HG03066 (cell line): Measurements from ENCODE around the gene ACSS1.

Source experiments
- ATAC-seq: cut with Tn5 transposase; IDR thresholded peaks from one replicate; pipeline ENCODE4 v1.9.1; 2021; ENCODE audit warnings: low read depth; ENCODE audit not compliant: unreplicated experiment

ACSS1 gene

GRCh38 chr20:25048519-25048952 lies 9.4 kb downstream of the ACSS1 start:
- ATAC-seq, result no peak

DNA sequence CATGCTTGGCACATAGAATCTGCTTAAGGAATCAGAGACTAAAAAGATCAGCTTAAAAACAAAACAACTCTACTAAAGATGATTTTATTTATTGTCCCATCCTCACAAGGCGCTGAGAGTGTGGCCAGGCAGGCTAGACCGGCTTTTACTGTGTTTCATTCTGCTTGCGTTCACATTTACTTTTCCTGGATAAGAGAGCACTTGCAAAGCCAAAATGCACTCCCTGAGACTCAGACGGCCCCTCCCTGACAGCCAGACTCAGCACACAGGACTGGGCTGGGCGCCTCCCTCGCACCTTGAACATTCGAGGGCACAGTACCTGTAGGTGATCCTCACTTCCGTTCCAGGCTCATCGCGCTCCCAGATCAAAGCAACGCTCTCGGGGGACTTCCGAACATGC lies 10.2 kb downstream of the ACSS1 start:
- ATAC-seq, result no peak

DNA sequence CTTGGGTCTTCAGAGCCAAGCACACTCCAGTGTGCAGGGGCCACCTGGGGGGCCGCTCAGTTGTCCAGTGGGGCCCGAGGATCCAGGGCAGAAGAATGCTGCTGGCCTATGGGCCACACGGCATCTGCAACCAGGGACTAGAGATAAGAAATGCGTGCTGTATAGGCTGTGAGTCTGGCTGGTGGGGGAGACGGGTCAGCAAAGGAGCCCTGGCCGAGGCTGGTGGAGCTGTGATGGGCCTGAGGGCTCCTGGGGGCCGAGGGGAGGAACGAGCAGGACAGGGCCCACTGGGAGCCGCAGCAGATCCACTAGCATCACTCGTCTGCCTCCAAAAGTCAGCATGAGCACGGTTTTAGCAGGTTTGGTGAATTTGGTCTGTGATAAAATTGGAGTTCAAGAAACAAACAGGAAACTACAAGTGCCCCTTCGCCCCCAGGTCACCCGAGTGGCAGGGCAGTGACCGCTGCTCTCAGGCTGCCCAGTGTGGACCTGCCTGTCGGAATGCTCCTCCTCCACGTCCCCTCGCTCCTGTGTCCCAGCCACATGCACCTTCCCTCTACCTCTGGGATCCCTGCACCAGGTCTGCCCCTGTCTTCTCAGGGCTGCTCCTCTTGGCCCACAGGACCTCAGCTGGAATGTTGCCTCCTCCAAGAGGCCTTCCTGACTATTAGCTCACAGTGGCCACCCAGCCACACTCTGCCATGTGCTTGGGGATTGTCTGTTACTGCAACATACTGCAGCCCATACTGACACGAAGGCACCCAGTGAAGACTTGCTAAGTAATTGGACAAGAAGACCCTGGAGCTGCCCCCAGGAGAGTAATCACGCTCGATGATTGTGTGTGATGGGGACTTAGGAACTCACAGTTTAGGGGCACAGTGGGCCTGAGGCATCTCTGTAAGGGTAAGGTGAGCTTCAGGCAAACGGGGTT lies 10.9 kb downstream of the ACSS1 start:
- ATAC-seq, result no peak

GRCh38 chr20:25046181-25046641 lies 11.7 kb downstream of the ACSS1 start:
- ATAC-seq, result no peak

DNA sequence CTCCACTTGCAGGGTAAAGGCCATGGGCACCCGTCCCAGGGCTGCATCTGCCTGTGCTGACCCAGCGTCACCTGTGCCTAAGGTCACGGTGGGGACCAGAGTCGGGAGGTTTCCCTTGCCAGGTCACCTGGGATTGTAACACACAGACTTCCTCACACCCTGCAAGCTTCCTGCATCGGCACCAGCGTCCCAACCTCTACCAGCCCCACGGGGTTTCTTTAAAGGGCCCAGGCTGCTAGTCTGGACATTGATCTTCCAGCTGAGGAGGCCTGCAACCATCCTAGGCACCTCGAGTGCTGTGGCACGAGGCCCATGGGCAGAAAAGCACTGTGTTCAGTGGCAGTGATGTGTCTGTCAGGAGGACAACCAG lies 12.6 kb downstream of the ACSS1 start:
- ATAC-seq, result no peak

GRCh38 chr20:25044660-25045342 lies 13.1 kb downstream of the ACSS1 start:
- ATAC-seq, result no peak

DNA sequence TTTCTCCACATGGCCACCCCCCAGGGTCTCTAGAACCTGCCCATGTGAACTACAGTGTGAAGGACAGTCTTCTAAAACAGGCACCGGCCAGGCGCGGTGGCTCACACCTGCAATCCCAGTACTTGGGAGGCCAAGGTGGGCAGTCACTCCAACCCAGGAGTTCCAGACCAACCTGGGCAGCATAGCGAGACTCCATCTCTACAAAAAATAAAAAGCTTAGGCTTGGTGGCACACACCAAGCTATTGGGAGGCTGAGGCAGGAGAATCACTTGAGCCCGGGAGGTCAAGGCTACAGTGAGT lies 13.7 kb downstream of the ACSS1 start:
- ATAC-seq, result no peak

DNA sequence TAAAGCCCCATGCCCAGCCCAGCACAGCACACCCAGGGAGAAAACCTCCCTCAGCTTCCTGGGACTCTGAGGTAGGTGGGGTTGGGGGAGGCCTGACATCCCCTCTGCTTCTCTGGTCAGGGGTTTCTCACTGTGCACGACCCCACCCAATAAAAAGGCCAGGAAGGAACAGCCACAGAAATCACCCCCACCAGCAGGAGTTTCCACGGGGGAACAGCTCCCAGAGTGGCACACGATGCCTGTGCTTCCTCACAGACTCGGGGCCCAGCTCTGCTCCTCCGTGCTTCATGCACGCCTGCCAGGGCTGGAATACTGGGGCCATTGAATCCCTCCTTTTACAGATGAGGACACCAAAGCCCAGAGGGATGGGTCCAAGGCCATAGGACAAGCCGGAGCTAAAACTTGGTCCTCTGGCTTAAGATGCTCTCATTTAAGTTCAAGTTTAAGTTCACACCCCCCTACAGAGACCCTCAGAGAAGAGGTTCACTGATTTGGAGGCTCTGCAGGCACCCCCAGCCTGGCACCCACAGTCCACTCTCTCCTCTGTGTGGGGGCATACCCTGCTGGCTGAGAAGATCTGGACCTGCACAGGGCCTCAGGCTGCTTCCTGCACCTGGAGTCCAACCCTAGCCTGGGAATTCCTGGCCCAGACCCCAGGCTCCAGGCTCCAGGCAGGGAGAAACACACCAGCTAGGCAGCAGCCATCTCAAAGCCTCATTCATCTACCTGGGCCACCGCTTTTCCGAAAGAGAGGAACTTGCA lies 14.3 kb downstream of the ACSS1 start:
- ATAC-seq, result no peak

- ATAC-seq, result peak; percentile 82
Measured at GRCh38 chr20:25042531-25043498, 15.1 kb downstream of the ACSS1 start.

- no peak for ATAC-seq
Measured at GRCh38 chr20:25041813-25042530, 16.0 kb downstream of the ACSS1 start.

GRCh38 chr20:25040438-25040831 lies 17.5 kb downstream of the ACSS1 start:
- no peak for ATAC-seq

DNA sequence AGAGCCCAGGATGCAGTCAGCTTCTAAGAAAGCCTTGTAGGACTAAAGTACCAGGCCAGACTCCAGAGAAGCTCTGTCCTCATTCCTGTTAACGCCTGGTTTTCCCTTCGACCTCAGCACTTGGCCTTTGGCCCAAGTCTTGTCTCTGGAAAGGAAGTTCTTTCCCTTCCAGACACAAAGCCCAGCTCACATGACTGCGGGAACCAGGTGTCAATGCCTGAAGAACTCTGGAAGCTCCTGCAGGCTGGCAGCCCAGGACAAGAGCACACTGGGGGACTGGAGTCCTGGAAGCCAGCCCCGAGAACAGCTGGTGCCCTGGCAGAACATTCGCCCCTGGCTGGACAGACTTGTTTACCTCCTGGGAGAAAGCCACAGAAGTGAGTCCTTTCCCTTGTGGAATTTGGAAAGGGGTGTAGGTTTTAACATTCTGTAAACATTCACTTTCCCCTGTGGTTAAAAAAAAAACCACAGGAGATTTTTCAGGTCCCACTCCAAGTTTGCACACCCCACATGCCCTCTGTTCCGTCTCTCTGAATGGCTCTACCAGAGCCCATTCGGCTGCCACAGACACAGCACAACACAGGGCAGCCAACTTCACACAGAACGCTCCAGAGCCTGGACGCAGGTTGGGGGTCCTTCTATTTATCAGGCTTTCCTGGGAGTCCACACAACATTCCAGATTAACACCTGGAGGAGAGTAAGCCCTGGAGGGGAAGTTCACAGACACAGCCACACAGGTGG lies 18.1 kb downstream of the ACSS1 start:
- ATAC-seq, result no peak

DNA sequence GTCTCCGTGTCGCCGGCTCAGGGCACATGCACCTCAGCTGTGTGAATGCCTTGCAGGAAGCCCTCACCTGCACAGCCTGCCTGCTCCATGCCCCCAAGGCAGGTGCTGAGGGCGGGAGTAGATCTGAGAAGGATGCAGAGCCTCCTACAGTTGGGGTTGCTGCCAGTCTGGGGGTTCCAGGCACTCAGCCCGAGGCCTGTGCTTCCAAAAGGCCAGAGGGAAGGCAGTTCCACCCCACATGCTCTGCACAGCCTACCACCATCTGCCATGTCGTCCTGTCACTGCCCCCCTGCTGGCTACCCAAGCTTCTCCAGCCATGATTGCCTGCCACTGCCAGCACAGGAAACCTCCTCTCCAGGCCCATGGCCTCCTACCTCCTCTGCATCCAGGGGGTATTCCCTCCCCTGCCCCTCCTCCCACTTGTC lies 19.3 kb downstream of the ACSS1 start:
- ATAC-seq, result no peak

DNA sequence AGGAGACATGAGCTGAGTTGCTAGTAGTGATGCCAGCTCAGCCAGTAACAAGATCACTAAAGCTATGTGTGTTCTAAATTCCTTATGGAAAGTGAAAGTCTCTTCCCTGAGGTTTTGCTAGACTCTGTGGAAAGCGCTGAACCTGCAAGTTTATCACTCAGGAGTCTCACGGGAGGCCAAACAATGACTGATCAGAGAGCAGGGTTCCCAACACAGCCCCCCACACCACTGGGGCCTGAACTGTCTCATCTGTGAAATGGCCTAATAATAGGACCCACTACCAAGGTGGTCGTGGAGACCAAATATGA lies 19.9 kb downstream of the ACSS1 start:
- ATAC-seq, result no peak

GRCh38 chr20:25037288-25038102 lies 20.4 kb downstream of the ACSS1 start:
- ATAC-seq, result no peak

- no peak for ATAC-seq
Measured at GRCh38 chr20:25036331-25036936, 21.5 kb downstream of the ACSS1 start.

DNA sequence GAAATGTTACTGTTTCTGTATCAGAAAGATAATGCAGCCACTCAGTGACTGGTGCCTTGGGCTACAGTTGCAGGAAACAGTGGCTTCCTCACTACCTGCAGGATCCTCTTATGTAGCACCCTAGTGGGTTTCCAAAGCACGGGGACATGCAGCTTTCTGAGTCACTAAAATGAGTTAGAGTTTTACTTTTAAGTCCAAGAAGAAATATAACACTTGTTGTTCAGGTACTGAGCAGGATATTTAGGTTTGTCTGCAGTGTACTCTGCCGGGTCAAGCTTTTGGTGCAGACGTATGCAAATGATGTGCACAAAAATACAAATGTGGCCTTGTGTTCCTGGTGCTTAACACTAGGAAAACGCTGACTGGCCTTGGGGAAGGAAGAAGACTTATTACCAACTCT lies 22.0 kb downstream of the ACSS1 start:
- ATAC-seq, result peak; percentile 55

GRCh38 chr20:25033924-25034300 lies 24.0 kb downstream of the ACSS1 start:
- ATAC-seq, result no peak
